IPS DF 19.7 (cell line): Measurements from ENCODE around the gene PCYT1B.
"Not testable (repeated sequence)": the region's sequence is repeated elsewhere in the genome, so short reads cannot be mapped to it uniquely, and the experiment has no call there.

Experiments
- DNase-seq: peaks from one replicate; pipeline ENCODE4 v3.0.0-alpha.2; 2013; ENCODE audit warnings: low read depth, low spot score

PCYT1B gene

GRCh38 chrX:24646006-24646405, 1.1 kb downstream of the PCYT1B start:
- DNase-seq = no peak

- DNase-seq = no peak
Observed at GRCh38 chrX:24643116-24643515, 4.0 kb downstream of the PCYT1B start.

- DNase-seq = no peak
Observed at GRCh38 chrX:24629701-24630100, 17.4 kb downstream of the PCYT1B start.

- DNase-seq = no peak
Observed at GRCh38 chrX:24619647-24620046, 27.5 kb downstream of the PCYT1B start.

GRCh38 chrX:24610516-24610915, 36.6 kb downstream of the PCYT1B start:
- no peak for DNase-seq

GRCh38 chrX:24607616-24608015, 39.5 kb downstream of the PCYT1B start:
- no peak for DNase-seq

- not testable (repeated sequence) for DNase-seq
Observed at GRCh38 chrX:24605941-24606340, 41.2 kb downstream of the PCYT1B start.

GRCh38 chrX:24603191-24603590, 44.0 kb downstream of the PCYT1B start:
- no peak for DNase-seq

GRCh38 chrX:24601858-24602257, 45.3 kb downstream of the PCYT1B start:
- DNase-seq = no peak

GRCh38 chrX:24594501-24594900, 52.6 kb downstream of the PCYT1B start:
- no peak for DNase-seq

GRCh38 chrX:24590111-24590510, 57.0 kb downstream of the PCYT1B start:
- DNase-seq = no peak

- DNase-seq = no peak
Observed at GRCh38 chrX:24577091-24577490, 70.1 kb downstream of the PCYT1B start.

- no peak for DNase-seq
Observed at GRCh38 chrX:24575496-24575895, 71.7 kb downstream of the PCYT1B start.

- DNase-seq = no peak
Observed at GRCh38 chrX:24574743-24575142, 72.4 kb downstream of the PCYT1B start.

GRCh38 chrX:24567169-24567568, 80.0 kb downstream of the PCYT1B start:
- DNase-seq = no peak

GRCh38 chrX:24566240-24566639, 80.9 kb downstream of the PCYT1B start:
- DNase-seq = no peak

GRCh38 chrX:24563291-24564010, 83.7 kb downstream of the PCYT1B start:
- no peak for DNase-seq

- no peak for DNase-seq
Observed at GRCh38 chrX:24561121-24561520, 86.0 kb downstream of the PCYT1B start.

- no peak for DNase-seq
Observed at GRCh38 chrX:24553011-24553410, 94.1 kb downstream of the PCYT1B start.

- no peak for DNase-seq
Observed at GRCh38 chrX:24550166-24550565, 97.0 kb downstream of the PCYT1B start.

- no peak for DNase-seq
Observed at GRCh38 chrX:24547961-24548360, 99.2 kb downstream of the PCYT1B start.

GRCh38 chrX:24542756-24543155, 104.4 kb downstream of the PCYT1B start:
- no peak for DNase-seq

- no peak for DNase-seq
Observed at GRCh38 chrX:24536551-24536950, 110.6 kb downstream of the PCYT1B start.

- no peak for DNase-seq
Observed at GRCh38 chrX:24528605-24529004, 118.5 kb downstream of the PCYT1B start.
